Islet of Langerhans (tissue), 1 donor: Measurements from ENCODE around the gene TMOD2.
A peak's percentile ranks its signal among the peaks of the same experiment; 100 is the strongest.
"Not testable (repeated sequence)": the region's sequence is repeated elsewhere in the genome, so short reads cannot be mapped to it uniquely, and the experiment has no call there.

Experiments used
- FAIRE-seq: peaks from one replicate; lab custom pipeline; 2011; peaks lifted over from hg19 to GRCh38; lab: Jason Lieb, UNC

The TMOD2 gene

DNA sequence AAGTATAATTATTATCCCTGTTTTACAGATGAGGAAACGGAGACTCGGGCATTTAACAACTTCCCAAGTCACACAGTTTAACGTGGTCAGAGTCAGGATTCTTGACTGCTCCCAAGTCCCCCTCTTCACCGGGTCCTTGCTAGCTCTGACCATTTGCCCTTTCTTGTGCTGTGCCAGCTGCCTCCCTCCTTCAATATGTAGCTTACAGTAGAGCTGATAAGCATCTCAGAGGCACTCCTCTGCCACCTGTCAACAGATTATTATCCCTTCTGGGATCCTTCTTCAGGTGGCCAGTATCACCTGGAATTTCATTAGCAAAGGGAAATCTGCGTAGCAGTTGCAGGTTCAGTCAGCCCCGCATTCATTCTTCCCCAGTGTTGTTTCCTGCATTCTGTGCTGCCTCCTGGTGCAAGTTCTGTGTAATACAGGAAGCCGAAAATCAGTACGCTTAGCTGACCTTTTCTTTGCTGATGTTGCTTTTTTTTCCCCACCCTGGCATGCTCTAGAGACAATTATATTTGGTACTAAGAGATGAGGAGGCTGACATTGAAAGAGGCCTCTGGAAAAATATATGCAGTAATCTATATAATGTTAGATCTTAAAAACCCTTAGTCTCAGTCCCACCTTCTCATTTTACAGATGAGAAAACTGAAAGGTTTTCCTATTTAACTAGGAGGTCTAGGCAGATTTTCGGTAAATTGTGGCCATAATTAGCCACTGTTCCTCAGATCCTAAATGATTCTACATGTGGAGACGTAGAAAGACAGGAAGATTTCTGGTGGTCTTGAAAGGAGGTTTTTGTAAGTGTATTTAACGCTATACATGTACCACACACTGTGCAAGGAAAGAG, 24.8 kb downstream of the TMOD2 start:
- FAIRE-seq = peak; percentile 82

GRCh38 chr15:51776952-51777569, 25.7 kb downstream of the TMOD2 start:
- FAIRE-seq = peak; percentile 98

DNA sequence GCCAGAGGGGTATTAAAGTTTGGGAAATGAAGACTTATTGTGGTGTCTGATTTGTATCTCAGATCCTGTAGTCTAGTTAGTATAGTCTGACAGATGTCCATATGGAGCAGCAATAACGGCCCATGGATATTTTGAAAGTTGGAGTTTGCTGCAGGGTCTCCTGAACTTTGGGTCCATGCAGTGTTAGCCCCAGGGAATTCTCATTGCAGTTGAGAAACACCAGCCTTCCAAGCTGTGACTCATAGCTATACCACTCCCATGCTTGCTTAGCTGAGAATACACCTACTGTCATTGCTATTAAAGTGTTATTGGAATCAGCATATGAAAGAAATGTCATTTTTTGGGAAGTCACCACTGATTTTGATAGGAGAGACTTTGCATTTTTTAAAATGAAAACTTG, 29.2 kb downstream of the TMOD2 start:
- FAIRE-seq = no peak

DNA sequence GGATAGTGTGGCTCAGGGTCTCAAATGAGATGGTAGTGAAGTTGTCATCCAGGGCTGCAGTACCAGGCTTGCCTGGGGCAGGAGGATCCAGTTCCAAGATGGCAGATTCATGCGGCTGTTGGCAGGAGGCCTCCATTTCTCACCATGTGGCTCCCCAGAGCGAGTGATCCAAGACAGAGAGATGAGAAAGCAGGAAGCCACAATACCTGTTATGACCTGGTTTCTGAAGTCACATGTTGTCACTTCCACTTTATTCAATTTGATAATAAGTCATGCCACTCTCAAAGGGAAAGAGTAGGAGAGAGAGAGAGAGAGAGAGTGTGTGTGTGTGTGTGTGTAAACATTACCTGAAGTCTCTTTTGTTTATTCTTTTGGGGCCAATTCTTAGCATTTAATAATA, 30.1 kb downstream of the TMOD2 start:
- FAIRE-seq = no peak

GRCh38 chr15:51782357-51782896, 31.0 kb downstream of the TMOD2 start:
- FAIRE-seq = no peak

- FAIRE-seq = no peak
Observed at GRCh38 chr15:51783967-51784366, 32.6 kb downstream of the TMOD2 start.

GRCh38 chr15:51787130-51787529, 35.7 kb downstream of the TMOD2 start:
- not testable (repeated sequence) for FAIRE-seq

DNA sequence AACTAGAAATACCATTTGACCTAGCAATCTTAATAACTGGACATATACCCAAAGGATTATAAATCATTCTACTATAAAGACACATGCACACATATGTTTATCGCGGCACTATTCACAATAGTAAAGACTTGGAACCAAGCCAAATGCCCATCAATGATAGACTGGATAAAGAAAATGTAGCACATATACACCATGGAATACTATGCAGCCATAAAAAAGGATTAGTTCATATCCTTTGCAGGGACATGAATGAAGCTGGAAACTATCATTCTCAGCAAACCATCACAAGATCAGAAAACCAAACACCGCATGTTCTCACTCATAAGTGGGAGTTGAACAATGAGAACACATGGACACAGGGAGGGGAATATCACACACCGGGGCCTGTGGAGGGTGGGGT, 41.1 kb downstream of the TMOD2 start:
- not testable (repeated sequence) for FAIRE-seq

- no peak for FAIRE-seq
Observed at GRCh38 chr15:51793521-51794305, 42.3 kb downstream of the TMOD2 start.

- no peak for FAIRE-seq
Observed at GRCh38 chr15:51796847-51797401, 45.5 kb downstream of the TMOD2 start.

- no peak for FAIRE-seq
Observed at GRCh38 chr15:51798281-51798680, 46.9 kb downstream of the TMOD2 start.

- no peak for FAIRE-seq
Observed at GRCh38 chr15:51799282-51800252, 48.2 kb downstream of the TMOD2 start.

DNA sequence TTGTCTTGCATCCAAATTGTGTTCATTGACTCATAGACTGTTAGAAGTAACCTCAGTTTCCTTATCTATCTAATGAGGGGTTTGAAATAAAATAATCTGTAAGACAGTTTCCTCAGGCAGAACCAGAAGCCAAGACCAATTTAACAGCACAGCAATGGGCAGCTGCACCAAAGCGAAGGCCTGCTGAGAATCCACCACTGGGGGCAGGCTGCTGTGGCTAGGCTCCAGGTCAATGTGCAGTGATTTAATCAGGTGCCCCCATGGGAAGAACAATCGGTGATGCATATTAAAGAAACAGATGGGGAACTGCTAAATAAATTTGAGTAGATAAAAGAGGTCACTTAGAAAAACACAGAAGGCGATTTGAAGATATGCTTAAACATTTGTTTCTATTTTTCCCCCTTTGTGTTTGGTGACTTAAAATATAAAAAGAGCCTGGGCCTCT, 50.0 kb downstream of the TMOD2 start:
- FAIRE-seq = no peak

GRCh38 chr15:51802593-51802992, 51.2 kb downstream of the TMOD2 start:
- no peak for FAIRE-seq

- no peak for FAIRE-seq
Observed at GRCh38 chr15:51803965-51804364, 52.6 kb downstream of the TMOD2 start.

DNA sequence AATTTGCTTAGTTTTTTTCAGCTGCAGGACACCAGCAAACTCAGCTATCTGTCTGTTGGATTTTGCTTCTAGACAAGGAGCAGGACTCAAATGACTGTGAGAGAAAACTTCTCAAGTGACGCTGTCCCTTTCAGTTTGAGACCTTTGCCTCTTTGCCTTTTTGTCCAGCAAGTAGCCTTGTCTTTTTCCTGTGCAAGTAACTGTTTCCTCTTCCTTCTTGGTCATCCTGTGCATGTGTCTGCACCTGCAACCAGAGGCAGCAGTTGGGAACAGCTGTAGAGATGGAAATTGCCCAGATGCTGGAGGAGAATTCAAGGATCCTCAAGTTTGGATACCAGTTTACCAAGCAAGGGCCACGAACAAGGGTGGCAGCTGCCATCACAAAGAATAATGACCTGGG, 54.7 kb downstream of the TMOD2 start:
- FAIRE-seq = no peak

GRCh38 chr15:51809457-51809856, 58.1 kb downstream of the TMOD2 start:
- FAIRE-seq = no peak

GRCh38 chr15:51812598-51812997, 61.2 kb downstream of the TMOD2 start:
- no peak for FAIRE-seq

DNA sequence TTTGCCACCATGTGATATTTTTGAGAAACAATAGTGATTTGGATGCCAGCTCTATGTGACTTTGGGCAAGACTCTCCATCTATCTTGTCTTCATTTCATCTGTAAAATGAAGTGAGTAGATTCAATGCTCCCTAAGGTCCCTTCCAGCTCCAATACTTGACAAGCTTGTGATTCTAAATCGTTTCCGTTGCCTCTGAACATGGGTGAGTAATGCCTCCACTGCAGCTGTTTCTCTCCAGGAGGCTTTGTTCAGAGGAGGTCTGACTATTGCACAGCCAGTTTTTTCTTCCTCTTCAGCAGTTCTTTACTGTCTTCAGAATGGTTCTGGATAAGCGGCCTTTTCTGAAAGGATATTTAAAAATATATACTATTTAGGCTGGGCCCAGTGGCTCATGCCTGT, 63.2 kb downstream of the TMOD2 start:
- no peak for FAIRE-seq

GRCh38 chr15:51816611-51817010, 65.2 kb downstream of the TMOD2 start:
- FAIRE-seq = no peak

- FAIRE-seq = no peak
Observed at GRCh38 chr15:51818150-51818549, 66.8 kb downstream of the TMOD2 start.
